Measurements from ENCODE around the gene LMBR1L. TPM values are rescaled to one million over a fixed set of nuclear protein-coding genes. Genes with fewer than 3 reads are reported as not detected.
"Not testable (repeated sequence)": the region's sequence is repeated elsewhere in the genome, so short reads cannot be mapped to it uniquely, and the experiment has no call there.

LMBR1L gene
- total RNA-seq, 2 donors from 2014 or later: 80.0 to 108 TPM

DNA sequence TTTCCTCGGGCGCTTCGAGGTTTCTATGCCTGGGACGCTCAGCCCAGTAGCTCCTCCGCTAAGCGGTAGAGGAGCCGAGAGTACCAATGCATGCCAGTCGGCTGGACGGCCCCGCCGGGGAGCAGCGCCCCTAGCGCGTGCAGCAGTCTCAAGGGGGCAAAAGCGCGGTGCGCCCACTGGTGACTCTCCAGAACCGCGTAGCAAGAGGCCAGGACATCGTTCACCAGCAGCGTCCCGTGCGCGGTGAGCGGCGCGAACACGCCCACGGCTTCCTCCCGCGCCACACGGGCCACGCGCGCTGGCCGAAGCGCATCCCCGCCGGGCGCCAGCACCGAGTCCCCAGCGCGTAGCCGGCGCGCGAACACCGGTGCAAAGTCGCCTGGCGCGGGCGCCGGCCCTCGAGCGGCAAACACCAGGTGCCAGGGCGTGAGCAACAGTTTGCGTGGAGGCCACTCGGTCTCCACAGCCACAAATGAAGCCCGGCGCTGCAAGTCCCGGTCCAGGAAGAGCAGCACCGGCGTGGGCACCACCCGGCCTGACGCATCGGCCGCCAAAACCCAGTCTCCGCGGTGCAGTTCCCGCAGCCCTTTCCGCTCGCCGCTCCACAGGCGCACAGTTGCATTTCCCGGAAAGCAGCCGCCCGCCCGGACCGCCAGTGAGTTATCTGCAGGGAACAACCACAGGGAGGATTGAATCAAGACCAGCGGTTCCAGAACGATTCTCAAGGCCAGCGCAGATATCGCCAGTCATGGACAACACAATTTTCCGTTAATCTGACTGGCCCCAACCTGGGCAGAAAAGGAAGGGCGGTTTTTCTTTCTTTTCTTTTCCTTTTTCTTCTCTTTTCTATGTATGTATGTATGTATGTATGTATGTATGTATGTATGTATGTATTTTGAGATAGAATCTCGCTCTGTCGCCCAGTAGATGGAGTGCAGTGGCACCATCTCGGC, 20.6 kb downstream of the LMBR1L start:
- Mint-ChIP-seq H3K4me3 (peak overlapping the region; percentile 77 to 91), H3K36me3 (ENCODE audit: insufficient read depth in 2 of 2) (no peaks in the 10 kb centered on the region), H3K27ac (peak overlapping the region; percentile 94), H3K4me1 (ENCODE audit: low read depth) (peaks cover 66% of the 10 kb centered on the region), H3K27me3 (ENCODE audit: low read depth) (peaks cover 67% of the 10 kb centered on the region), H3K9me3 (no peaks in the 10 kb centered on the region)
- ATAC-seq (replicated peaks in 1 of 2) (peak; percentile 36 to 53), DNase-seq (peak; percentile 57 to 60)

DNA sequence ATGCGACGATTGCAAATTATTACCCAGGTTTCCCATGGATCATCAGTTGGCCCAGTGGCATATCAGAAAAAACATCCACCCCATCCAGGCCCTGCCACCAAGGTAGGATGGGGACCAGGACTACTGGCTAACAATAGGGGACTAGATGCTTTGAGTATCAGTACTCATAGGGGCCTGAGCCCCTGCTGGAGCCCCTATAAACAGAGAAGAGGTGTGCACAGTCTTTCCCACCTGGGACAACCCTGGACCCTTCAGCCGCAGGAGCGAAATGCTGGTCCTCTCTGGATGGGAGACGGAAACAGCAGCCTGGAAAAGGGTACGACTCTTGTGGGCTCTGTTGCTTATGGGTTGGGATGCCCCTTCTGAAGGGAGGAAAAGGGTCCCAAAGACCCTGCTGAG, 21.7 kb downstream of the LMBR1L start:
- DNase-seq (no peak), ATAC-seq (replicated peaks in 1 of 2) (no peak)
- Mint-ChIP-seq H3K9me3 (no peaks in the 10 kb centered on the region), H3K27ac (no peak overlapping the region), H3K27me3 (ENCODE audit: low read depth) (peaks cover 61% of the 10 kb centered on the region), H3K4me3 (peak overlapping the region; percentile 44 to 61), H3K4me1 (ENCODE audit: low read depth) (peaks cover 64% of the 10 kb centered on the region), H3K36me3 (ENCODE audit: insufficient read depth in 2 of 2) (no peaks in the 10 kb centered on the region)

DNA sequence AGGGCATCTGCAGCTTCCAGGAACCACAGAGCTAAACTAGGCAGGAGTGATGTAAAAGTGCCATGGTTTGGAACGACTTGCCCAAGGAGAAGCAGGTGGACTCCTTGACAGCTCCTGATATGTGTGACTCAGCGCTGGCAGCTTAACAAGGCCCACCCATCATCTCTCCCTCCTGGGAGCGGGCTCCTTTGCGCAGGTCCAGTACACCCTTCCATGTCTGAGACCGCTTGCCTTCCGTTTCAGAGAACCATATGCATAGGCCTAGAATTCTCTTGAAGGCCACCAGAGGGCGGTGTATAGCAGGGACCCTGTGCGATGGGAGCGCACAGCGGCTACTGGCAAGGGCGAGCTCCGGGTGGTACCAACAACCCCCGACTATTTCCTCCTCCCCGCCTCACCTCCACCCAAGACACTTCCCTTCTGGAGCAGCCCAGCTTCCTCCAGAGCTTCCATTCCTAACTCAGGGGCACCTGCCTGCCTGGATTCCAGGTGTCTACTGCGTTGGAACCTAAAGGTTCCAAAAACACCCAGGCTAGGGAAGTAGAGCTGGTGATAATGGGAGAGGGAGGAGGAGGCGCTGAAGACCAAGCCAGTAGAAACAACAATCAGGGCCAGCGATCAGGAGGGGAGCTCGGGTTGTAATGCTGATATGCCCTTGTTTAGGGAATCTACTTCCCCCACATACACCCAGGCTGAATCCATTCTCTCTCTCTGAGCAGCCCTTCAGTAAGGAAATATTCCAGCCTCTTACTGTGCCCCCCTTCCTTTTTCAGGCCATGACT, 22.3 kb downstream of the LMBR1L start:
- H3K27ac Mint-ChIP-seq: no peak overlapping the region
- DNase-seq: peak; percentile 77 to 81
- H3K4me1 Mint-ChIP-seq (ENCODE audit: low read depth): peaks cover 58% of the 10 kb centered on the region
- ATAC-seq (replicated peaks in 1 of 2): peak; percentile 82 to 86
- peaks cover 55% of the 10 kb centered on the region for H3K27me3 Mint-ChIP-seq (ENCODE audit: low read depth)
- H3K36me3 Mint-ChIP-seq (ENCODE audit: insufficient read depth in 2 of 2): no peaks in the 10 kb centered on the region
- H3K9me3 Mint-ChIP-seq: no peaks in the 10 kb centered on the region
- H3K4me3 Mint-ChIP-seq: peak overlapping the region; percentile 44 to 61

DNA sequence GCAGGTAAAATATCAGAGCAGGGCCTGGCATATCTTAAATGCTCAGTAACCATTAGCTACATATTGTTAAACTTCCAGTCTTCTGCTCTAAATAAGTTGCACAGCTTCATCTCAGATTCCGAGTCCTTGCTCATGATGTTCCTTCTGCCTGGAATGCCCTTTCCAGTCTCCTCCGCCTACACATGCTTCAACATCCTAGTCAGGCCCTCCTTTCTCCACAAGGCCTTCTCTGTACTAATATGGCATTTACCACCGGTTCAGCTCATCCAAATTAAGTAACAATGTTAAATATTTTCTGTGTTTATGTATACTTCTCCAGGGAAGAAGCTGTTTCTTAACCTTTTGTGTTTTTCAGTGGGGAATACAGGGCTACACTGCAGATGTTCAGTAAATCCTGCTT, 24.5 kb downstream of the LMBR1L start:
- Mint-ChIP-seq H3K4me1 (ENCODE audit: low read depth) (peaks cover 41% of the 10 kb centered on the region), H3K27me3 (ENCODE audit: low read depth) (peaks cover 35% of the 10 kb centered on the region), H3K4me3 (no peak overlapping the region), H3K36me3 (ENCODE audit: insufficient read depth in 2 of 2) (no peaks in the 10 kb centered on the region), H3K27ac (no peak overlapping the region), H3K9me3 (no peaks in the 10 kb centered on the region)
- ATAC-seq (replicated peaks in 1 of 2) (no peak), DNase-seq (no peak)

DNA sequence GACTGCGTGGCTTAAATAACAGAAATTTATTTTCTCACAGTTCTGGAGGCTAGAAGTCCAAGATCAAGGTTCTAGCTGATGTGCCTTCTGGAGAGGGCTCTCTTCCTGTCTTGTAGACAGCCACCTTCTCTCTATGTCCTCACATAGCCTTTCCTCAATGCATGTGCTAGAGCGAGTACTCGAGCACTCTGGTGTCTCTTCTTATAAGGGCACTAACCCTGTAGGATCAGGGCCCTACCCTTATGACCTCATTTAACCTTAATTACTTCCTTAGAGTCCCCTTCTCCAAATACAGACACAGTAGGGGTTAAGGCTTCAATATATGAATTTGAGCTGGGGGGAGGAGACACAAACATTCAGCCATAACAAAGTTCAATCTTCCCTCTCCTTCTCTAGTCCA, 26.2 kb downstream of the LMBR1L start:
- ATAC-seq (replicated peaks in 1 of 2): no peak
- Mint-ChIP-seq H3K27ac (no peak overlapping the region), H3K4me1 (ENCODE audit: low read depth) (peaks cover 26% of the 10 kb centered on the region), H3K36me3 (ENCODE audit: insufficient read depth in 2 of 2) (no peaks in the 10 kb centered on the region), H3K9me3 (no peaks in the 10 kb centered on the region), H3K4me3 (no peak overlapping the region), H3K27me3 (ENCODE audit: low read depth) (peaks cover 24% of the 10 kb centered on the region)
- DNase-seq: no peak

DNA sequence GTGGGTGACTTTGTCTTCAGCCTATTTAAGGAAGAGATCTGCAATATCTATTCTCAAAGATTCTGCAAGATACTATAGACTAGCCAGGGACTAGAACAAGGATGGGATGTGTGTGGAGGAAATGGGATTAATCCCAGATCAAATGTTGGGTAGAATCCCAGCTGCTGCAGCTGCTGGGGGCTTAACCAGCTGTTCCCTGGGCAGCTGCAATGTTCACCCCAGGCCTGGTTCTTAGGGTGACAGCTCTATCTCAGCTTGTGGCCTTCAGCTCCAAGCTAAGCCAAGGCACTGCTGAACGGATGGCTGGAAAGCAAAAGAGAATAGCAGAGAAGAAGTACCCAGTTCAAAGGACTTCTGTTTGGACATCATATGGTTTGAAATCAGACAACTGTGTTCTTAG, 30.9 kb downstream of the LMBR1L start:
- Mint-ChIP-seq H3K27me3 (ENCODE audit: low read depth) (peaks cover 9% of the 10 kb centered on the region), H3K27ac (no peak overlapping the region), H3K9me3 (no peaks in the 10 kb centered on the region), H3K4me1 (ENCODE audit: low read depth) (no peaks in the 10 kb centered on the region), H3K36me3 (ENCODE audit: insufficient read depth in 2 of 2) (no peaks in the 10 kb centered on the region), H3K4me3 (no peak overlapping the region)
- no peak for ATAC-seq (replicated peaks in 1 of 2)
- DNase-seq: no peak

DNA sequence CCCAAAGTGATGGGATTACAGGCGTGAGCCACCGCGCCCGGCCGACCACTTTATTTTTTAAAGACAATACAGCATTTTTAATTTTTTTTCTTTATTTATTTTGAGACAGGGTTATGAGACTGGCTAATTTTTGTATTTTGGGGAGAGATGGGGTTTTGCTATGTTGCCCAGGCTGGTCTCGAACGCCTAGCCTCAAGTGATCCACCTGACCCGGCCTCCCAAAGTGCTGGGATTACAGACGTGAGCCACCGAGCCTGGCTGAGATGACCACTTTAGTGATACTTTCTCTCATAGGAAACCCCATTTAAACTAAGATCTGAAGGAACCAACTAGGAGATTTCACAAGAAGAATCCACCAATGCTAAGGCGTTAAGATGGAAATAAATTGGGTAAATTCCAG, 39.7 kb downstream of the LMBR1L start:
- ATAC-seq (replicated peaks in 1 of 2) (no peak), DNase-seq (no peak)
- no peak overlapping the region for H3K27ac Mint-ChIP-seq
- peaks cover 25% of the 10 kb centered on the region for H3K4me1 Mint-ChIP-seq (ENCODE audit: low read depth)
- H3K4me3 Mint-ChIP-seq: no peak overlapping the region
- H3K27me3 Mint-ChIP-seq (ENCODE audit: low read depth): no peaks in the 10 kb centered on the region
- no peaks in the 10 kb centered on the region for H3K9me3 Mint-ChIP-seq
- peaks cover 3 to 5% of the 10 kb centered on the region in 2 donors for H3K36me3 Mint-ChIP-seq (ENCODE audit: insufficient read depth in 2 of 2)

DNA sequence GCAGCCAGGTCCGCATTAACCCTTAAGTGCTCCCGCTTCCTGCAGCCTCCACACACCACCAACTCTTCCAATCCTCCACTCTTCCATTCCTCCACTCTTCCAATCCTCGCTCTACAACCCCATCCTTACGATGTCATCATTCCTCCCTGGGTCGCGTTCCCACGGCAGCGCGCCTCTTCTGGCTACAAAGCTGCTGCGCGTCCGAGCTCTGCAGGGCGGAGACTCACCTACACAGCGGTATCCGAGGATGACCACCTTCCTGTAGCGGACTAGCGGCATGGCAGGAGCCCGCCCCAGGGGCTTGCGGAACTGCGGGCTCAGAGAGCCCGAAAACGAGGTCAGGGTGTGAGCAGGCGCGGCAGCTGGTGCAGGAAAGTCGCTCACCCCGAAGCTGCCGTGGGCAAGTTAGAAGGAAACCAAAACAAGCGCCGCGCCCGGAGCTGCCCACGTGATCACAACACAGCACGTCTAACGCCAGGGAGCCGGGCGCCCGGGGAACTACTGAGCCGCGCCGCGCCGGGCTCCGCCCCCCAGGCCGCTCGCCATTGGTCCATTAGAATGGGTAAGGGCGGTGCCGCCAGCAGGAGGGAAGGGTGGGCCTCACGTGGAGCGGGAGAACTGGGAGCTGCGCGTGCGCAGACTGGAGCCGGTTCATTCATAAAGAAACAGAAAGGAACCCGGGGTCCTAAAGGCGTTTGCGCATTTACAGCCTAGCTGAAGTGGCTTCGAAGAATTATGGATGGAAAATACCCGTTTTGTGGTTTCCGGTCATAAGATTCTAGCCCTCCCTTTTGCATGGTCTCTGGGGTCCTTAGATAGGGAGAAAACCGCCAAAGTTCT, 40.9 kb downstream of the LMBR1L start, which contains the start of gene RHEBL1:
RHEBL1 (minus strand) TSS at position 473 of the 840 bp plus-strand sequence; CDS start at position 279, 194 bp downstream.
- H3K4me3 Mint-ChIP-seq: peak within 1 kb of the TSS; percentile 91 to 100
- H3K27me3 Mint-ChIP-seq (ENCODE audit: low read depth): no peaks in the 10 kb centered on the region
- H3K4me1 Mint-ChIP-seq (ENCODE audit: low read depth): peaks cover 25% of the 10 kb centered on the region
- no peaks in the 10 kb centered on the region for H3K9me3 Mint-ChIP-seq
- peaks cover 3 to 5% of the 10 kb centered on the region in 2 donors for H3K36me3 Mint-ChIP-seq (ENCODE audit: insufficient read depth in 2 of 2)
- ATAC-seq (replicated peaks in 1 of 2) (peak; percentile 99), DNase-seq (peak; percentile 100)
- H3K27ac Mint-ChIP-seq: peak within 1 kb of the TSS; percentile 91

DNA sequence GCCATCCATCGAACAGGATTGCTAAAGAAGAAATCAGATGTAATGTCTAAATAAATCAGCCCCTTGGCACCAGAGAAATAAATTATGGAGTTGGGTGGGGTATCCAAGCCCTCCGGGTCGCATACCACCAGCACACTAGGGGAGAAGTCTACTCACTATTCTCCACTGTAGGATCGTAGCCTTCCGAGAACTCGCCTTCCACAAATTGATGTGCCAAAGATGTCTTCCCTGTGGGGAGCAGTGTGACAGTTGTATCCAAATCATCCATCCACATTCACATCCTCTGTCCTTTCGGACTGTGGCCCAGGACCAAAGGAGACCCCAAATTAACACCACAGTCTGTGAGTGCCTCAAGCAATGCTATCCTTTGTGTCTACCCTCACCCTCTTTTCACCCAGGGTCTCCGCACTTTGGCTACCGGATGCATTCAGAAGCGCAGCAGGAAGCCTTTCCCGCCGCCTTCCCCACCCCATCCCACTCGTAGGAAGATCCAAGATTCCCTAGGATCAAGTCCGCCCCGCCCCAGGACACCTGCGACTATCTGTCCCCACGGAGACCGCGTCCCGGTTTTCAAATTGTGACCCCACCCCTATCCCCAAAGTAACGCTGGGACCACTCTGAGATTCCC, 41.7 kb downstream of the LMBR1L start:
- Mint-ChIP-seq H3K27ac (peak overlapping the region; percentile 78), H3K4me3 (peak overlapping the region; percentile 91 to 100), H3K4me1 (ENCODE audit: low read depth) (peaks cover 27% of the 10 kb centered on the region), H3K9me3 (no peaks in the 10 kb centered on the region), H3K36me3 (ENCODE audit: insufficient read depth in 2 of 2) (peaks cover 3 to 5% of the 10 kb centered on the region in 2 donors), H3K27me3 (ENCODE audit: low read depth) (no peaks in the 10 kb centered on the region)
- no peak for DNase-seq
- no peak for ATAC-seq (replicated peaks in 1 of 2)

DNA sequence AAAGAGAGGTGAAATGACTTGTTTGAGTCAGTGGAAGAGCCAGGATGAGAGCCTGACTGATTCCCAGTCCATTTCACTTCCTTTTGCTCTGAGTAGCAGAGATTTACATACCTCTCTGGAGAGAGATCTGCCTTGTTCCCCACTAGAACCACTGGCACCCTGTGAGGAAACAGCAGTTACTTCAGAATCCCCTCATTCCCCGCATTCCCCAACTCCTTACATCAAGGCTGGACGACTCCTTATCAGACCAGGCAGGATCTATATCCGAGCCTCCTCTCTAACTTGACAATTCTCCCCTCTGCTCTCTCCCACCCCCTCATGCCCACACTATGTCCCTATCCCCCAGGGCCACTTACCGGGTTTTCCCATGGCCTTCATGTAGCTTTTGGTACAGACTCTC, 44.5 kb downstream of the LMBR1L start:
- no peak for DNase-seq
- Mint-ChIP-seq H3K27me3 (ENCODE audit: low read depth) (no peaks in the 10 kb centered on the region), H3K36me3 (ENCODE audit: insufficient read depth in 2 of 2) (peaks cover 4 to 6% of the 10 kb centered on the region in 2 donors), H3K9me3 (no peaks in the 10 kb centered on the region), H3K4me1 (ENCODE audit: low read depth) (peaks cover 30% of the 10 kb centered on the region), H3K27ac (no peak overlapping the region), H3K4me3 (no peak overlapping the region)
- ATAC-seq (replicated peaks in 1 of 2): no peak

DNA sequence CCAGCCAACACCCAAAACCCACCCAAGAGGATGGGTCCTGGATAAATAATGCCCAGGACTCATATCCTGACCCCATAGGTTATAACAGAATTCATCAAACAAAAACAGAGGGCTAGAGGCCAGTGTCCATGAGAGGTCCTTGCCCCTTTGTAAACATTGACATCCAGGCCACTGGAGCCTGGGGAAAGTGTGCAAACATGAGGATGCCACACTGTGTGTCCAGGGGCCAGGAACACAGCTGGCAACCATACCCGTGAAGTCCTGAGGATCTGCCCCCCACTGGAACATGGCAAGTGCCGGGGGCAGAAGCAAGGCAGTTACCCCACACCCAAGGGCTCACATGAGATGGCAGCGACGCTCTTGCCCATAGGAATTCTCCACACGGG, 45.9 kb downstream of the LMBR1L start:
- Mint-ChIP-seq H3K36me3 (ENCODE audit: insufficient read depth in 2 of 2) (peaks cover 4 to 6% of the 10 kb centered on the region in 2 donors), H3K4me3 (no peak overlapping the region), H3K27me3 (ENCODE audit: low read depth) (no peaks in the 10 kb centered on the region), H3K4me1 (ENCODE audit: low read depth) (peaks cover 27% of the 10 kb centered on the region), H3K27ac (no peak overlapping the region), H3K9me3 (no peaks in the 10 kb centered on the region)
- ATAC-seq (replicated peaks in 1 of 2): no peak
- no peak for DNase-seq

DNA sequence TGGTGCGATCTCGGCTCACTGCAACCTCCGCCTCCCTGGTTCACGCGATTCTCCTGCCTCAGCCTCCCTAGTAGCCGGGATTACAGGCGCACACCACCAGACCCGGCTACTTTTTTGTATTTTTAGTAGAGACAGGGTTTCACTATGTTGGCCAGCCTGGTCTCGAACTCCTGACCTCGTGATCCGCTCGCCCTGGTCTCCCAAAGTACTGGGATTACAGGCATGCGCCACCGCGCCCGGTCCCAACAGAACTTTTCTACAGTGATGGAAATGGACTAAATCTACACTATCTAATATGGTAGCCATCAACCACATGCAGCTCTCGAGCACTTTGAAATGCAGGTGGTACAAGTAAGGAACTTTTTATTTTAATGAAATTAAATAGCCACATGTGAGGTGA, 48.7 kb downstream of the LMBR1L start:
- Mint-ChIP-seq H3K4me1 (ENCODE audit: low read depth) (peaks cover 39% of the 10 kb centered on the region), H3K4me3 (peak overlapping the region in 1 of 2 donors; percentile 50)
- ATAC-seq (replicated peaks in 1 of 2); DNase-seq; H3K27ac Mint-ChIP-seq; H3K36me3 Mint-ChIP-seq (ENCODE audit: insufficient read depth in 2 of 2); H3K9me3 Mint-ChIP-seq; H3K27me3 Mint-ChIP-seq (ENCODE audit: low read depth): not testable (repeated sequence)

Measured in activated T-cell treated with anti-CD3 and anti-CD28 coated beads, Interleukin-2, amount 50 U/mL, for 72 hours (primary cell).